ENCODE results near the gene GPR157.

The GPR157 gene

DNA sequence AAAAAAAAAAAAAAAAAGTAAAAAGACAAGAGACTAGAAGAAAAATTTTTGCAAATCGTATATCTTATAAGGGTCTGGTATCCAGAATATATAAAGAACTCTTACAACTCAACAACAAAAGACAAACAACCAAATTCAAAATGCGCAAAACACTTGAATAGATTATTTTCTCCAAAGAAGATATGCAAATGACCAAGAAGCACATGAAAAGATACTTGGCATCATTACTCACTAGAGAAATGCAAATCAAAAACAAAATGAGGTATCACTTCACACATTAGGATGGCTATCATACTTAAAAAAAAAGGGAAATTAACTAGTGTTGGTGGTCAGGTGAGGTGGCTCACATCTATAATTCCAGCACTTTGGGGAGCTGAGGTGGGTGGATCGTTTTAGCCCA, 47.4 kb downstream of the GPR157 start:
- Histone ChIP-seq H3K27me3 (no peaks in the 10 kb centered on the region), H3K36me3 (no peaks in the 10 kb centered on the region), H3K27ac (no peak overlapping the region), H3K9me3 (peaks cover under 1% of the 10 kb centered on the region; the same call in 1 of the 2 replicates), H4K20me1 (no peaks in the 10 kb centered on the region), H3K4me2 (peak overlapping the region; percentile 76), H3K9ac (no peak overlapping the region), H3K4me3 (no peak overlapping the region), H3K4me1 (peaks cover 99% of the 10 kb centered on the region)
- TF ChIP-seq Cebpa-rat (IDR thresholded peaks at IDR 0.05) = no peak

GRCh38 chr1:9080705-9081291, 48.1 kb downstream of the GPR157 start:
- Histone ChIP-seq H3K36me3 (no peaks in the 10 kb centered on the region), H3K27me3 (no peaks in the 10 kb centered on the region), H4K20me1 (no peaks in the 10 kb centered on the region), H3K4me3 (no peak overlapping the region), H3K9me3 (no peaks in the 10 kb centered on the region), H3K27ac (peak overlapping the region; percentile 6; the same call in 1 of the 2 replicates), H3K9ac (no peak overlapping the region), H3K4me1 (peaks cover 99% of the 10 kb centered on the region), H3K4me2 (peak overlapping the region; percentile 76)
- no peak for TF ChIP-seq Cebpa-rat (IDR thresholded peaks at IDR 0.05)

- Histone ChIP-seq H3K9me3 (no peaks in the 10 kb centered on the region), H3K4me2 (peak overlapping the region; percentile 76), H3K9ac (no peak overlapping the region), H3K4me1 (peaks cover 99% of the 10 kb centered on the region), H3K36me3 (no peaks in the 10 kb centered on the region), H3K27ac (no peak overlapping the region), H4K20me1 (no peaks in the 10 kb centered on the region), H3K27me3 (no peaks in the 10 kb centered on the region), H3K4me3 (no peak overlapping the region)
- no peak for TF ChIP-seq Cebpa-rat (IDR thresholded peaks at IDR 0.05)
Observed at GRCh38 chr1:9079988-9080704, 48.8 kb downstream of the GPR157 start.

DNA sequence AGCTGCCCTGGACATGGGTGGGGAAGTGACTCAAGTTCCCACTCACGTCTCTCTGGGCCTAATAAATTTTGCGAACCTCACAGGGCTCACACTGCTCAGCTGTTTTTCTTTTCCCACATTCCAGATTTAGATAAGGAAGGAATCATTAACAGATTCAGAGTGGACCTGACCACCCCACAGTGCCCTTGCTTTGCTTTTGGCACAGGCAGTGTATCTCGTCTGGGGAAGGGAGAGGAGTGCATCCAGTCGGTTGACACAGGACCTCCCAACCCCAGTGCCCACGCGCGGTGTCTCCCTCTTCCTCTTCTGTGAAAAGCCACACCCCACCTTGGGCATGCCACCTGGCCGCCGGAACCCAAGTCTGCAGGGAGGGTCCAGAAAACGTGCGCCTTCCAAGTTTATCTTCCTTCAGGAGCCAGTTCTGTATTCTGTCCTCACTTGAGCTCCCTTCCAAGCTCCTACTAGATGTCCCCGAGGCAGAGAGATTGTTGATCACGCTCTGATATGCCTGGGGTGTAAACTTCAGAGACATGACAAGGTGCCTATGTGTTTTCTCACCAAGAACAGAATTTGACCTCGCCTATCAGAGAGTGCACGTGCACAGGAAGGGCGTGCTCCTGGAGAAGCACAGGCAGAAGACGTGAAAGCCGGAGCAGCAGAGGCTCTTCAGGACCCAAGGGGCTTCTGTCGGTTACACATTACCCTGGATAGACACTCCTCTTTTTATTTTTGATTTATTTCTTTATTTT, 50.0 kb downstream of the GPR157 start:
- Histone ChIP-seq H3K9ac (no peak overlapping the region), H3K27me3 (no peaks in the 10 kb centered on the region), H3K4me1 (peaks cover 99% of the 10 kb centered on the region), H4K20me1 (no peaks in the 10 kb centered on the region), H3K9me3 (no peaks in the 10 kb centered on the region), H3K36me3 (no peaks in the 10 kb centered on the region), H3K4me3 (no peak overlapping the region), H3K4me2 (peak overlapping the region; percentile 76), H3K27ac (no peak overlapping the region)
- TF ChIP-seq Cebpa-rat (IDR thresholded peaks at IDR 0.05) = no peak

- Histone ChIP-seq H3K9me3 (no peaks in the 10 kb centered on the region), H3K9ac (no peak overlapping the region), H3K4me3 (no peak overlapping the region), H3K4me2 (peak overlapping the region; percentile 76), H3K4me1 (peaks cover 99% of the 10 kb centered on the region), H3K27ac (no peak overlapping the region), H3K36me3 (no peaks in the 10 kb centered on the region), H4K20me1 (no peaks in the 10 kb centered on the region), H3K27me3 (no peaks in the 10 kb centered on the region)
- no peak for TF ChIP-seq Cebpa-rat (IDR thresholded peaks at IDR 0.05)
Observed at GRCh38 chr1:9078015-9078751, 50.7 kb downstream of the GPR157 start.

- H3K9ac ChIP-seq = peak overlapping the region; percentile 55; the same call in 1 of the 2 replicates
Observed at GRCh38 chr1:9075022-9075421, 53.9 kb downstream of the GPR157 start.

DNA sequence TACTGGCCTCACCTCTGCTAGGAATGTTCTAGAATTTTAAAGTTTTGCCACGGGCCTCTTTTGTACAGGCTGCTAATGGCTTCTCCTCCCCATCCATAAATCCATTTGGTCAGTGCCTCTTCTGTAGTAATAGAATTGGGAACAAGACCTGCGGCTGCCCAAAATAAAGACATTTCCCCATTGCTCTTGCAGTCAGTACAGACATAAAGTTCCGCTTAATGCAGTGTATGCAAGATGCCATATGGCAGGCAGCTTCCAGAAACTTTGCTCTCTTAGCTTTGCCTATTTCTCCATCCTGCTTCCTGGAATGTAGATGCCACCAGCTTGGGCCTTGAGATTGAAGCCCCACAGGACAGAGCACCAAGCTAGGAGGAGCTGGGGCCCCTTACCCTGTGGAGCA, 55.8 kb downstream of the GPR157 start:
- no peak for TF ChIP-seq Cebpa-rat (IDR thresholded peaks at IDR 0.05)
- no peaks in the 10 kb centered on the region for H3K36me3 ChIP-seq
- H3K4me3 ChIP-seq = no peak overlapping the region
- peak overlapping the region; percentile 32; the same call in 1 of the 2 replicates for H3K27ac ChIP-seq
- H4K20me1 ChIP-seq = no peaks in the 10 kb centered on the region
- H3K4me2 ChIP-seq = peak overlapping the region; percentile 66
- no peaks in the 10 kb centered on the region for H3K9me3 ChIP-seq
- H3K9ac ChIP-seq = no peak overlapping the region
- H3K4me1 ChIP-seq = peaks cover 92% of the 10 kb centered on the region
- no peaks in the 10 kb centered on the region for H3K27me3 ChIP-seq

More at GRCh38 chr1:9075022-9075421, 53.9 kb downstream of the GPR157 start:
- Histone ChIP-seq H4K20me1 (no peaks in the 10 kb centered on the region), H3K27me3 (no peaks in the 10 kb centered on the region), H3K4me1 (peaks cover 92% of the 10 kb centered on the region), H3K4me2 (peak overlapping the region; percentile 66), H3K27ac (peak overlapping the region; percentile 73), H3K9me3 (no peaks in the 10 kb centered on the region), H3K36me3 (no peaks in the 10 kb centered on the region), H3K4me3 (no peak overlapping the region)
- no peak for TF ChIP-seq Cebpa-rat (IDR thresholded peaks at IDR 0.05)

GRCh38 chr1:9071554-9072235, 57.2 kb downstream of the GPR157 start:
- Histone ChIP-seq H3K27me3 (no peaks in the 10 kb centered on the region), H3K27ac (peak overlapping the region; percentile 86), H3K4me3 (no peak overlapping the region), H4K20me1 (no peaks in the 10 kb centered on the region), H3K4me2 (peak overlapping the region; percentile 94), H3K4me1 (peaks cover 92% of the 10 kb centered on the region), H3K9ac (no peak overlapping the region), H3K36me3 (no peaks in the 10 kb centered on the region), H3K9me3 (no peaks in the 10 kb centered on the region)
- TF ChIP-seq Cebpa-rat (IDR thresholded peaks at IDR 0.05) = no peak

DNA sequence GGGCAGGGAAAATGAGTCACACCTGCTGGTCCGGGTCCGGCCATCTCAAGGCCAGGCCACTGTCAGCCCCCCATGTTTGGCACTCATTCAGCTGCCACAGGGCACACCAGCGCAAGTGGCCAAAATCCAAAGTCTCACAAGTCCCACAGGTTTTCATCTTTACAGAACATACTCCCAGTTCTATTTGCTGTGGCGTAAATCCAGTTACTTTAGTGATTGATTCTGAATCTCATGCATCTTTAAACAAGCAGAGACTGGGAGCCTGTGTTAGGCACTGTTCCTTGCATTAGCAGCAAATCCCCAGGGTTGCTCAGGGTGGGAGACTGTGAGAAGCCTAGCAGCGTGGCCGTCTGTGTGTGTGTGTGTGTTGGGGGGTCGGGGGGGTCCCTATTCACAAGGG, 58.4 kb downstream of the GPR157 start:
- Histone ChIP-seq H3K9me3 (no peaks in the 10 kb centered on the region), H3K4me1 (peaks cover 92% of the 10 kb centered on the region), H3K4me2 (peak overlapping the region; percentile 94), H4K20me1 (no peaks in the 10 kb centered on the region), H3K9ac (peak overlapping the region; percentile 77), H3K27ac (peak overlapping the region; percentile 86), H3K27me3 (no peaks in the 10 kb centered on the region), H3K4me3 (peak overlapping the region; percentile 63; the same call in 1 of the 2 replicates), H3K36me3 (0 out of 2 replicates have a peak, but pooled peaks cover 3% of the 10 kb centered on the region)
- no peak for TF ChIP-seq Cebpa-rat (IDR thresholded peaks at IDR 0.05)
